Activated naive CD8-positive, alpha-beta T cell treated with anti-CD3 and anti-CD28 coated beads, Interleukin-2, amount 50 U/mL, for 24 hours (primary cell): ENCODE measurements around the gene MDH1B.
A peak's percentile ranks its signal among the peaks of the same experiment; 100 is the strongest.
"Not testable (repeated sequence)": the region's sequence is repeated elsewhere in the genome, so short reads cannot be mapped to it uniquely, and the experiment has no call there.

Experiments used
- ATAC-seq: fragments of 150-1000 bp; cut with Tn5 transposase; one replicate; pipeline ENCODE4 v1.10.0; 2021
- DNase-seq: peaks from one replicate; pipeline ENCODE4 v3.0.0; 2021
- H3K27ac Mint-ChIP-seq: one replicate; pipeline ENCODE4 v1.8.0; 2021; ENCODE audit warnings: mild to moderate bottlenecking, mixed read lengths
- H3K27me3 Mint-ChIP-seq: one replicate; pipeline ENCODE4 v1.8.0; 2021; ENCODE audit warnings: mixed read lengths
- H3K36me3 Mint-ChIP-seq: one replicate; pipeline ENCODE4 v1.8.0; 2021; ENCODE audit warnings: low read depth, mixed read lengths
- H3K4me1 Mint-ChIP-seq: one replicate; pipeline ENCODE4 v1.8.0; 2021; ENCODE audit warnings: mixed read lengths
- H3K4me3 Mint-ChIP-seq: one replicate; pipeline ENCODE4 v1.8.0; 2021; ENCODE audit warnings: mild to moderate bottlenecking, moderate library complexity, mixed read lengths
- H3K9me3 Mint-ChIP-seq: one replicate; pipeline ENCODE4 v1.8.0; 2021; ENCODE audit warnings: mixed read lengths

MDH1B gene

GRCh38 chr2:206728277-206729199 is 36.6 kb downstream of the MDH1B start:
- no peaks in the 10 kb centered on the region for H3K36me3 Mint-ChIP-seq
- H3K9me3 Mint-ChIP-seq, result no peaks in the 10 kb centered on the region

GRCh38 chr2:206727287-206727686 is 37.8 kb downstream of the MDH1B start:
- no peak for DNase-seq
- peaks cover 1% of the 10 kb centered on the region for H3K9me3 Mint-ChIP-seq
- peaks cover 8% of the 10 kb centered on the region for H3K4me1 Mint-ChIP-seq
- peaks cover 37% of the 10 kb centered on the region for H3K27me3 Mint-ChIP-seq
- no peak for ATAC-seq
- no peak overlapping the region for H3K4me3 Mint-ChIP-seq
- H3K36me3 Mint-ChIP-seq, result no peaks in the 10 kb centered on the region
- no peak overlapping the region for H3K27ac Mint-ChIP-seq

More at GRCh38 chr2:206728277-206729199, 36.6 kb downstream of the MDH1B start:
- Mint-ChIP-seq H3K4me1 (peaks cover 8% of the 10 kb centered on the region), H3K27ac (no peak overlapping the region), H3K4me3 (no peak overlapping the region), H3K27me3 (peaks cover 33% of the 10 kb centered on the region)
- ATAC-seq (peak; percentile 94), DNase-seq (no peak)

GRCh38 chr2:206723288-206723687 is 41.8 kb downstream of the MDH1B start:
- H3K4me1 Mint-ChIP-seq, result peaks cover 4% of the 10 kb centered on the region
- H3K9me3 Mint-ChIP-seq, result peaks cover 6% of the 10 kb centered on the region
- no peaks in the 10 kb centered on the region for H3K36me3 Mint-ChIP-seq
- peaks cover 40% of the 10 kb centered on the region for H3K27me3 Mint-ChIP-seq
- no peak for DNase-seq
- ATAC-seq, result no peak
- H3K4me3 Mint-ChIP-seq, result no peak overlapping the region
- H3K27ac Mint-ChIP-seq, result no peak overlapping the region

- no peaks in the 10 kb centered on the region for H3K36me3 Mint-ChIP-seq
- no peak overlapping the region for H3K27ac Mint-ChIP-seq
- ATAC-seq, result no peak
- no peak overlapping the region for H3K4me3 Mint-ChIP-seq
- peaks cover 36% of the 10 kb centered on the region for H3K27me3 Mint-ChIP-seq
- H3K9me3 Mint-ChIP-seq, result peaks cover 6% of the 10 kb centered on the region
- no peak for DNase-seq
- H3K4me1 Mint-ChIP-seq, result no peaks in the 10 kb centered on the region
Measured at GRCh38 chr2:206721256-206721920, 43.7 kb downstream of the MDH1B start.

GRCh38 chr2:206718296-206718695 is 46.8 kb downstream of the MDH1B start, which contains the start of gene DYTN:
Gene DYTN, minus strand, starts transcription at chr2:206718396. Its CDS starts 117 bp downstream, at chr2:206718279.
- Mint-ChIP-seq H3K9me3 (peaks cover 6% of the 10 kb centered on the region), H3K4me3 (no peak within 1 kb of the TSS), H3K27ac (no peak within 1 kb of the TSS), H3K27me3 (peaks cover 28% of the 10 kb centered on the region), H3K4me1 (peaks cover 4% of the 10 kb centered on the region), H3K36me3 (no peaks in the 10 kb centered on the region)
- no peak for DNase-seq
- no peak for ATAC-seq

GRCh38 chr2:206716623-206717022 is 48.5 kb downstream of the MDH1B start:
- Mint-ChIP-seq H3K4me1 (peaks cover 4% of the 10 kb centered on the region), H3K9me3 (no peaks in the 10 kb centered on the region), H3K27me3 (peaks cover 20% of the 10 kb centered on the region), H3K27ac (no peak overlapping the region), H3K36me3 (no peaks in the 10 kb centered on the region), H3K4me3 (no peak overlapping the region)
- ATAC-seq (no peak), DNase-seq (no peak)

GRCh38 chr2:206715183-206715582 is 49.9 kb downstream of the MDH1B start:
- DNase-seq, ATAC-seq, H3K4me3 Mint-ChIP-seq: not testable (repeated sequence)

GRCh38 chr2:206713746-206714145 is 51.4 kb downstream of the MDH1B start:
- no peak overlapping the region for H3K27ac Mint-ChIP-seq
- H3K36me3 Mint-ChIP-seq, result no peaks in the 10 kb centered on the region
- DNase-seq (no peak), ATAC-seq (no peak)
- H3K4me1 Mint-ChIP-seq, result peaks cover 4% of the 10 kb centered on the region
- peaks cover 8% of the 10 kb centered on the region for H3K27me3 Mint-ChIP-seq
- H3K9me3 Mint-ChIP-seq, result no peaks in the 10 kb centered on the region
- H3K4me3 Mint-ChIP-seq, result no peak overlapping the region

More at GRCh38 chr2:206715183-206715582, 49.9 kb downstream of the MDH1B start:
- H3K27ac Mint-ChIP-seq, H3K36me3 Mint-ChIP-seq, H3K4me1 Mint-ChIP-seq, H3K9me3 Mint-ChIP-seq: not testable (repeated sequence)
- peaks cover 16% of the 10 kb centered on the region for H3K27me3 Mint-ChIP-seq

- Mint-ChIP-seq H3K4me3 (no peak overlapping the region), H3K36me3 (no peaks in the 10 kb centered on the region), H3K27ac (no peak overlapping the region), H3K9me3 (no peaks in the 10 kb centered on the region), H3K27me3 (peaks cover 5% of the 10 kb centered on the region), H3K4me1 (no peaks in the 10 kb centered on the region)
- no peak for ATAC-seq
- no peak for DNase-seq
Measured at GRCh38 chr2:206708286-206708685, 56.8 kb downstream of the MDH1B start.

GRCh38 chr2:206707164-206707701 is 57.9 kb downstream of the MDH1B start:
- DNase-seq (no peak), ATAC-seq (no peak)
- no peaks in the 10 kb centered on the region for H3K36me3 Mint-ChIP-seq
- no peaks in the 10 kb centered on the region for H3K4me1 Mint-ChIP-seq
- H3K4me3 Mint-ChIP-seq, result no peak overlapping the region
- peaks cover 5% of the 10 kb centered on the region for H3K27me3 Mint-ChIP-seq
- no peak overlapping the region for H3K27ac Mint-ChIP-seq
- H3K9me3 Mint-ChIP-seq, result no peaks in the 10 kb centered on the region

GRCh38 chr2:206701952-206702605 is 63.0 kb downstream of the MDH1B start:
- no peak overlapping the region for H3K4me3 Mint-ChIP-seq
- no peak for DNase-seq
- no peaks in the 10 kb centered on the region for H3K36me3 Mint-ChIP-seq
- H3K4me1 Mint-ChIP-seq, result peaks cover 1% of the 10 kb centered on the region
- H3K9me3 Mint-ChIP-seq, result no peaks in the 10 kb centered on the region
- no peak overlapping the region for H3K27ac Mint-ChIP-seq
- peaks cover 18% of the 10 kb centered on the region for H3K27me3 Mint-ChIP-seq
- no peak for ATAC-seq

GRCh38 chr2:206700156-206700555 is 65.0 kb downstream of the MDH1B start:
- peaks cover 22% of the 10 kb centered on the region for H3K27me3 Mint-ChIP-seq
- DNase-seq, result no peak
- no peak for ATAC-seq
- no peaks in the 10 kb centered on the region for H3K9me3 Mint-ChIP-seq
- H3K27ac Mint-ChIP-seq, result no peak overlapping the region
- peaks cover 1% of the 10 kb centered on the region for H3K4me1 Mint-ChIP-seq
- no peaks in the 10 kb centered on the region for H3K36me3 Mint-ChIP-seq
- H3K4me3 Mint-ChIP-seq, result no peak overlapping the region

- Mint-ChIP-seq H3K27me3 (peaks cover 22% of the 10 kb centered on the region), H3K9me3 (no peaks in the 10 kb centered on the region), H3K27ac (no peak overlapping the region), H3K4me1 (peaks cover 1% of the 10 kb centered on the region), H3K36me3 (no peaks in the 10 kb centered on the region), H3K4me3 (no peak overlapping the region)
- ATAC-seq (no peak), DNase-seq (no peak)
Measured at GRCh38 chr2:206698811-206699210, 66.3 kb downstream of the MDH1B start.

- DNase-seq, result no peak
- peaks cover 1% of the 10 kb centered on the region for H3K4me1 Mint-ChIP-seq
- H3K4me3 Mint-ChIP-seq, result no peak overlapping the region
- peaks cover 22% of the 10 kb centered on the region for H3K27me3 Mint-ChIP-seq
- H3K9me3 Mint-ChIP-seq, result no peaks in the 10 kb centered on the region
- H3K27ac Mint-ChIP-seq, result no peak overlapping the region
- H3K36me3 Mint-ChIP-seq, result no peaks in the 10 kb centered on the region
- no peak for ATAC-seq
Measured at GRCh38 chr2:206696910-206697309, 68.2 kb downstream of the MDH1B start.
